ENCODE measurements around the gene PDZD2. TPM values are rescaled to one million over a fixed set of nuclear protein-coding genes. Genes with fewer than 3 reads are reported as not detected.

Gene PDZD2
- total and polyA plus RNA-seq, 2 donors (not counting 3 experiments of a cell fraction or from before 2014, with no cell fraction given): 0.66 to 6.9 TPM

DNA sequence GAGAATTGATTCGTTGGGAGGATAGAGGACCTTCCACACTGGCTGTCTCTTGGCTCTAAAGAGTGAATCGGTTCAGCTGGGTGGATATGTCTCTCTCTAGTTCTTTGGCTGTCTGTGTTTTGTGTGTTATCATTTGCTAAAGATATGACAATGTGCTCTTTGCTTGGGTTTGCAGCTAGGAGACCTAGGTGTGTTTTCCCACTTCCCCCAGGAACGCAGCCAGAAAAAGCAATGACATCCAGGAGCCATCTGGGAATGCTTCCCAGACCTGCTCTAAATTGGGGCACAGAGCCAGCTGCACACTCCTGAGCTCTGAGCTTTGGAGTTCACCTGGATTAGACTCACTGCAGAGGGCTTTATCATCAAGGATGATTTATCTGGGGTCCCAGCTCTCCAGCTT, 12.8 kb upstream of the PDZD2 start:
- ChIA-PET CTCF (no interaction called here), POLR2A (no interaction called here)
- Histone ChIP-seq H3K4me3 (replicated peaks in 1 of 3; ENCODE audit: insufficient read depth in 1 of 3, low read depth in 1 of 3, low read length in 3 of 3) (no peak overlapping the region), H3K4me1 (ENCODE audit: control insufficient read depth, extremely low read depth, insufficient read depth, low read length) (no peaks in the 10 kb centered on the region), H2AFZ (ENCODE audit: low read depth, low read length) (no peak overlapping the region), H3K9ac (replicated peaks; ENCODE audit: extremely low read depth, insufficient read depth, low read length) (no peak overlapping the region), H3K79me2 (ENCODE audit: control insufficient read depth, insufficient read depth, low read length) (no peaks in the 10 kb centered on the region), H3K27me3 (ENCODE audit: control insufficient read depth in 2 of 2, insufficient read depth in 2 of 2, low read length in 2 of 2) (no peaks in the 10 kb centered on the region), H3K9me3 (replicated peaks; ENCODE audit: control insufficient read depth, insufficient read depth, low read length) (no peaks in the 10 kb centered on the region), H3K27ac (ENCODE audit: insufficient read depth, low read depth, low read length) (no peak overlapping the region), H3K4me2 (ENCODE audit: insufficient read depth, low read length) (no peak overlapping the region), H3K36me3 (ENCODE audit: control insufficient read depth in 2 of 2, extremely low read depth in 1 of 2, insufficient read depth in 2 of 2, low read length in 2 of 2) (no peaks in the 10 kb centered on the region), H3K9me1 (replicated peaks; ENCODE audit: control insufficient read depth, extremely low read depth, insufficient read depth, low read length) (no peaks in the 10 kb centered on the region), H4K20me1 (replicated peaks; ENCODE audit: control insufficient read depth, extremely low read depth, insufficient read depth, low read length) (no peaks in the 10 kb centered on the region)
- intact Hi-C loops (cut with micrococcal nuclease) (no loop called here), dilution Hi-C loops (cut with MboI; ENCODE audit: extremely low pct_ligation_motif_present, low sequenced_read_pairs) (no loop called here)
- TF ChIP-seq POLR2AphosphoS5 (IDR thresholded peaks at IDR 0.05; ENCODE audit: insufficient read depth, low read depth, low read length) (no peak), POLR2A (IDR thresholded peaks at IDR 0.05; ENCODE audit: low read depth, low read length) (no peak), EZH2 (IDR thresholded peaks at IDR 0.05; ENCODE audit: borderline replicate concordance, low read depth, low read length, severe bottlenecking) (no peak), GATA2 (IDR thresholded peaks at IDR 0.05; ENCODE audit: insufficient read depth, insufficient read length, low read depth, low read length) (no peak)
- TF ChIP-seq, protein P1, sequence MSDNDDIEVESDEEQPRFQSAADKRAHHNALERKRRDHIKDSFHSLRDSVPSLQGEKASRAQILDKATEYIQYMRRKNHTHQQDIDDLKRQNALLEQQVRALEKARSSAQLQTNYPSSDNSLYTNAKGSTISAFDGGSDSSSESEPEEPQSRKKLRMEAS (IDR thresholded peaks at IDR 0.05; ENCODE audit: insufficient read depth, insufficient read length): no peak
- FAIRE-seq (no peak), DNase-seq (ENCODE audit: low read depth, low spot score) (no peak)
- no TSS peak for BruUV-seq (replicated peaks)

DNA sequence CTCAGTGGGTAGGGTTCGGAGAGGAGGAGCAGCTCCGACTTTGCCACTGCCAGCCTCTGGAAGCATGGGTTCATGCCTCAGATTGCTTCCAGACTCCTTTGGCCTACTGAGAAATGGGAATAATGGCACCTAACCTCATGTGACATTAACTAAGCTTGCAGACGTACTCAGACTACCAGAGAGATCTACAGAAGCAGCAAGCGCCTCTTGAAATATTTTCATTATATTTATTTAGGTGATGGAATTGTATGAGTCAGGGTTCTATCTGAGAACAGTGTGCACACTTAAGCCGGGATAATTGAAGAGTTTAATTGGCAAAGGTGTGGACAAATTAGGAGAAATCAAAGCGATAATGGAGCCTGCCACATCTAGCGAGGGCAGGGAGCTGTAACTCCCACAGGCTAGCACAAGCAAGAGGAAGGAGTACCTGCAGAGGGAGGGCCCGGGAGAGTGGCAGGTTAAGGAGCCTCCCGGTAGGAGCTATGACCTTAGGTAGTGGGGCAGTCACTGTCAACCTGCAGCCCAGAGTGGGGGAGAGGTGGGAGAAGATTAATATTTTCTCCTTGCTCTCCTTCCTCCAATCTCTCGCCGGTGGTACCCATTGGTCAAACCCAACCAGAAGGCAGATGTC, 12.2 kb upstream of the PDZD2 start:
- H3K79me2 ChIP-seq (ENCODE audit: control insufficient read depth, insufficient read depth, low read length): no peaks in the 10 kb centered on the region
- H3K27ac ChIP-seq (ENCODE audit: insufficient read depth, low read depth, low read length): no peak overlapping the region
- H2AFZ ChIP-seq (ENCODE audit: low read depth, low read length): no peak overlapping the region
- CTCF ChIA-PET: no interaction called here
- no peak for FAIRE-seq
- no peaks in the 10 kb centered on the region for H3K36me3 ChIP-seq (ENCODE audit: control insufficient read depth in 2 of 2, extremely low read depth in 1 of 2, insufficient read depth in 2 of 2, low read length in 2 of 2)
- no peaks in the 10 kb centered on the region for H3K9me1 ChIP-seq (replicated peaks; ENCODE audit: control insufficient read depth, extremely low read depth, insufficient read depth, low read length)
- BruUV-seq (replicated peaks): no TSS peak
- dilution Hi-C loops (cut with MboI; ENCODE audit: extremely low pct_ligation_motif_present, low sequenced_read_pairs) (no loop called here), intact Hi-C loops (cut with micrococcal nuclease) (no loop called here)
- POLR2A ChIA-PET: no interaction called here
- no peaks in the 10 kb centered on the region for H3K27me3 ChIP-seq (ENCODE audit: control insufficient read depth in 2 of 2, insufficient read depth in 2 of 2, low read length in 2 of 2)
- DNase-seq (ENCODE audit: low read depth, low spot score): no peak
- H4K20me1 ChIP-seq (replicated peaks; ENCODE audit: control insufficient read depth, extremely low read depth, insufficient read depth, low read length): no peaks in the 10 kb centered on the region
- TF ChIP-seq MYC (IDR thresholded peaks at IDR 0.05; ENCODE audit: low read depth, low read length) (no peak), JUN (IDR thresholded peaks at IDR 0.05; ENCODE audit: borderline replicate concordance, insufficient read depth, insufficient read length, low read depth) (no peak), GATA2 (IDR thresholded peaks at IDR 0.05; ENCODE audit: insufficient read depth, insufficient read length, low read depth, low read length) (no peak), FOS (IDR thresholded peaks at IDR 0.05; ENCODE audit: borderline replicate concordance, insufficient read depth, low read length) (no peak), EZH2 (IDR thresholded peaks at IDR 0.05; ENCODE audit: borderline replicate concordance, low read depth, low read length, severe bottlenecking) (no peak), POLR2A (IDR thresholded peaks at IDR 0.05; ENCODE audit: low read depth, low read length) (no peak), POLR2AphosphoS5 (IDR thresholded peaks at IDR 0.05; ENCODE audit: insufficient read depth, low read depth, low read length) (no peak)
- TF ChIP-seq, protein P1 (IDR thresholded peaks at IDR 0.05; ENCODE audit: insufficient read depth, insufficient read length): no peak
- TF ChIP-seq, protein P2, sequence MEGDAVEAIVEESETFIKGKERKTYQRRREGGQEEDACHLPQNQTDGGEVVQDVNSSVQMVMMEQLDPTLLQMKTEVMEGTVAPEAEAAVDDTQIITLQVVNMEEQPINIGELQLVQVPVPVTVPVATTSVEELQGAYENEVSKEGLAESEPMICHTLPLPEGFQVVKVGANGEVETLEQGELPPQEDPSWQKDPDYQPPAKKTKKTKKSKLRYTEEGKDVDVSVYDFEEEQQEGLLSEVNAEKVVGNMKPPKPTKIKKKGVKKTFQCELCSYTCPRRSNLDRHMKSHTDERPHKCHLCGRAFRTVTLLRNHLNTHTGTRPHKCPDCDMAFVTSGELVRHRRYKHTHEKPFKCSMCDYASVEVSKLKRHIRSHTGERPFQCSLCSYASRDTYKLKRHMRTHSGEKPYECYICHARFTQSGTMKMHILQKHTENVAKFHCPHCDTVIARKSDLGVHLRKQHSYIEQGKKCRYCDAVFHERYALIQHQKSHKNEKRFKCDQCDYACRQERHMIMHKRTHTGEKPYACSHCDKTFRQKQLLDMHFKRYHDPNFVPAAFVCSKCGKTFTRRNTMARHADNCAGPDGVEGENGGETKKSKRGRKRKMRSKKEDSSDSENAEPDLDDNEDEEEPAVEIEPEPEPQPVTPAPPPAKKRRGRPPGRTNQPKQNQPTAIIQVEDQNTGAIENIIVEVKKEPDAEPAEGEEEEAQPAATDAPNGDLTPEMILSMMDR (IDR thresholded peaks at IDR 0.05; ENCODE audit: extremely low read depth in 1 of 2, insufficient read depth in 1 of 2, low read depth in 1 of 2, low read length in 2 of 2): no peak
- no peak overlapping the region for H3K4me3 ChIP-seq (replicated peaks in 1 of 3; ENCODE audit: insufficient read depth in 1 of 3, low read depth in 1 of 3, low read length in 3 of 3)
- H3K9ac ChIP-seq (replicated peaks; ENCODE audit: extremely low read depth, insufficient read depth, low read length): no peak overlapping the region
- H3K9me3 ChIP-seq (replicated peaks; ENCODE audit: control insufficient read depth, insufficient read depth, low read length): no peaks in the 10 kb centered on the region
- H3K4me1 ChIP-seq (ENCODE audit: control insufficient read depth, extremely low read depth, insufficient read depth, low read length): no peaks in the 10 kb centered on the region
- no peak overlapping the region for H3K4me2 ChIP-seq (ENCODE audit: insufficient read depth, low read length)

Measured in endothelial cell of umbilical vein (primary cell).